ENCODE results near the gene SLC25A45.

SLC25A45 gene

GRCh38 chr11:65402790-65403189, 20.3 kb upstream of the SLC25A45 start:
- DNase-seq: no peak

- no peak for DNase-seq
Observed at GRCh38 chr11:65401803-65402248, 19.4 kb upstream of the SLC25A45 start.

GRCh38 chr11:65401073-65401802, 18.8 kb upstream of the SLC25A45 start:
- DNase-seq: no peak

- no peak for DNase-seq
Observed at GRCh38 chr11:65400307-65401072, 18.0 kb upstream of the SLC25A45 start.

- no peak for DNase-seq
Observed at GRCh38 chr11:65399845-65400244, 17.4 kb upstream of the SLC25A45 start.

GRCh38 chr11:65399249-65399648, 16.8 kb upstream of the SLC25A45 start:
- DNase-seq: no peak

- no peak for DNase-seq
Observed at GRCh38 chr11:65398362-65398910, 16.0 kb upstream of the SLC25A45 start.

- no peak for DNase-seq
Observed at GRCh38 chr11:65396769-65397745, 14.6 kb upstream of the SLC25A45 start.

GRCh38 chr11:65395961-65396530, 13.6 kb upstream of the SLC25A45 start:
- no peak for DNase-seq

- no peak for DNase-seq
Observed at GRCh38 chr11:65394125-65394536, 11.7 kb upstream of the SLC25A45 start.

GRCh38 chr11:65393513-65394079, 11.2 kb upstream of the SLC25A45 start:
- no peak for DNase-seq

- DNase-seq: no peak
Observed at GRCh38 chr11:65392899-65393298, 10.5 kb upstream of the SLC25A45 start.

GRCh38 chr11:65392186-65392829, 9.9 kb upstream of the SLC25A45 start:
- DNase-seq: no peak

- no peak for DNase-seq
Observed at GRCh38 chr11:65390996-65391395, 8.6 kb upstream of the SLC25A45 start.

- no peak for DNase-seq
Observed at GRCh38 chr11:65390099-65390941, 7.9 kb upstream of the SLC25A45 start.

GRCh38 chr11:65389294-65389980, 7.0 kb upstream of the SLC25A45 start:
- DNase-seq: no peak

GRCh38 chr11:65388731-65389130, 6.3 kb upstream of the SLC25A45 start:
- no peak for DNase-seq

GRCh38 chr11:65386307-65387140, 4.1 kb upstream of the SLC25A45 start, which contains the start of gene FRMD8:
TSS of gene FRMD8 (plus strand) at chr11:65386637. CDS start at chr11:65387037, 400 bp downstream.
- DNase-seq: peak; percentile 86
